GM23338 (cell line): ENCODE results near the gene KCNH4. TPM values are rescaled to one million over a fixed set of nuclear protein-coding genes. Genes with fewer than 3 reads are reported as not detected.

Experiments
- ATAC-seq: fragments of 200-7000 bp; cut with Tn5 transposase; 3 replicates; pipeline ENCODE4 v1.9.1; 2020
- DNase-seq: peaks from one replicate; pipeline ENCODE4 v3.0.0-alpha.2; 2015; ENCODE audit warnings: low spot score
- H2AFZ ChIP-seq: fragments of 200-600 bp; sonication (generic); 2 replicates; pipeline ENCODE4 v1.8.0; 2016; ENCODE audit warnings: antibody characterized with exemption, mild to moderate bottlenecking, moderate library complexity
- H3F3A ChIP-seq: fragments of 200-600 bp; sonication (generic); replicated peaks from 2 replicates; pipeline ENCODE4 v1.8.0; 2017; ENCODE audit warnings: antibody characterized with exemption, mixed run types, low read depth
- H3K27ac ChIP-seq: fragments of 200-600 bp; sonication (generic); 2 replicates; pipeline ENCODE4 v1.6.1; 2016; ENCODE audit warnings: low read depth
- H3K27me3 ChIP-seq: fragments of 200-600 bp; sonication (generic); 2 replicates; pipeline ENCODE4 v1.8.0; 2016; ENCODE audit warnings: mild to moderate bottlenecking, mixed run types, moderate library complexity; ENCODE audit not compliant: insufficient read depth
- H3K36me3 ChIP-seq: fragments of 200-600 bp; sonication (generic); 2 replicates; pipeline ENCODE4 v1.8.0; 2016; ENCODE audit warnings: mild to moderate bottlenecking; ENCODE audit not compliant: insufficient read depth
- H3K4me1 ChIP-seq: fragments of 200-600 bp; sonication (generic); 2 replicates; pipeline ENCODE4 v1.8.0; 2016; ENCODE audit warnings: mild to moderate bottlenecking, moderate library complexity; ENCODE audit not compliant: insufficient read depth
- H3K4me2 ChIP-seq: fragments of 200-600 bp; sonication (generic); 2 replicates; pipeline ENCODE4 v1.7.1; 2017; ENCODE audit warnings: mixed run types
- H3K4me3 ChIP-seq: fragments of 200-600 bp; sonication (generic); 2 replicates; pipeline ENCODE4 v1.6.1; 2016; ENCODE audit warnings: mixed run types
- H3K79me2 ChIP-seq: fragments of 200-600 bp; sonication (generic); replicated peaks from 2 replicates; pipeline ENCODE4 v1.8.0; 2017; ENCODE audit warnings: mild to moderate bottlenecking; ENCODE audit not compliant: insufficient read depth
- H3K9me2 ChIP-seq: fragments of 200-600 bp; sonication (generic); 2 replicates; pipeline ENCODE4 v1.8.0; 2017; ENCODE audit not compliant: insufficient read depth
- H4K20me1 ChIP-seq: fragments of 200-600 bp; sonication (generic); replicated peaks from 2 replicates; pipeline ENCODE4 v1.8.0; 2017; ENCODE audit warnings: mild to moderate bottlenecking; ENCODE audit not compliant: insufficient read depth
- H3K27ac Mint-ChIP-seq: 2 replicates; pipeline ENCODE4 v1.8.0; 2020; ENCODE audit warnings: inconsistent platforms, mild to moderate bottlenecking, moderate library complexity, mixed read lengths
- H3K27me3 Mint-ChIP-seq: 3 replicates; pipeline ENCODE4 v1.8.0; 2022; ENCODE audit warnings: low read depth, mild to moderate bottlenecking, moderate library complexity, mixed read lengths, inconsistent platforms; ENCODE audit not compliant: insufficient read depth, poor library complexity
- H3K36me3 Mint-ChIP-seq: 3 replicates; pipeline ENCODE4 v1.8.0; 2021; ENCODE audit warnings: low read depth, mild to moderate bottlenecking, inconsistent platforms, moderate library complexity, mixed read lengths
- H3K4me1 Mint-ChIP-seq: 3 replicates; pipeline ENCODE4 v1.8.0; 2020; ENCODE audit warnings: mild to moderate bottlenecking, inconsistent platforms, mixed read lengths
- H3K4me3 Mint-ChIP-seq: 3 replicates; pipeline ENCODE4 v1.8.0; 2021; ENCODE audit warnings: moderate library complexity, mild to moderate bottlenecking, inconsistent platforms, mixed read lengths
- H3K9me3 Mint-ChIP-seq: 3 replicates; pipeline ENCODE4 v1.8.0; 2020; ENCODE audit warnings: moderate library complexity, mild to moderate bottlenecking, inconsistent platforms, mixed read lengths
- CREB1 ChIP-seq: fragments of 250-450 bp; sonication (Bioruptor Pico); IDR thresholded peaks from 2 replicates; pipeline ENCODE4 v1.5.0; 2020; ENCODE audit warnings: low read depth, mild to moderate bottlenecking, moderate library complexity
- EZH2 ChIP-seq: fragments of 200-600 bp; sonication (generic); IDR thresholded peaks from one replicate; pipeline ENCODE4 v1.8.0; 2017; ENCODE audit warnings: antibody characterized with exemption, mild to moderate bottlenecking, low read depth; ENCODE audit not compliant: unreplicated experiment
- EZH2phosphoT487 ChIP-seq: fragments of 200-600 bp; sonication (generic); IDR thresholded peaks from one replicate; pipeline ENCODE4 v1.8.1; 2018; ENCODE audit warnings: antibody characterized with exemption; ENCODE audit not compliant: unreplicated experiment
- JUNB ChIP-seq: IDR thresholded peaks from one replicate; pipeline ENCODE4 v1.6.1; 2016; ENCODE audit warnings: antibody characterized with exemption; ENCODE audit not compliant: unreplicated experiment
- NANOG ChIP-seq: IDR thresholded peaks from 2 replicates; pipeline ENCODE4 v1.6.1; 2016; ENCODE audit warnings: antibody characterized with exemption, borderline replicate concordance
- POLR2AphosphoS5 ChIP-seq: IDR thresholded peaks from 2 replicates; pipeline ENCODE4 v1.6.1; 2016; ENCODE audit warnings: antibody characterized with exemption, low read depth
- STAT1 ChIP-seq: IDR thresholded peaks from one replicate; pipeline ENCODE4 v1.6.1; 2016; ENCODE audit warnings: antibody characterized with exemption; ENCODE audit not compliant: unreplicated experiment
- ZNF114 ChIP-seq: fragments of 250-450 bp; sonication (Bioruptor Pico); IDR thresholded peaks from 2 replicates; pipeline ENCODE4 v1.5.0; 2020; ENCODE audit warnings: mild to moderate bottlenecking, moderate library complexity
- ZNF331 ChIP-seq: fragments of 250-450 bp; sonication (Bioruptor Pico); IDR thresholded peaks from 2 replicates; pipeline ENCODE4 v1.5.0; 2020; ENCODE audit warnings: low read depth, mild to moderate bottlenecking, moderate library complexity
- polyA plus RNA-seq: library from polyadenylated mRNA; unstranded; fragments of >200 nt; fragmentation: Nextera tagmentation; extraction: Ambion mirVana; gene quantifications from 2 replicates; pipeline ENCODE4 v1.2.1, GENCODE V29; 2016
- total RNA-seq: library from RNA; depleted of rRNA; stranded (reverse); fragments of >200 nt; shearing (Covaris generic); gene quantifications from 2 replicates; pipeline ENCODE4 v1.2.3, GENCODE V29; 2014
- TF ChIP-seq, protein P1 (sequence below): fragments of 250-450 bp; sonication (Bioruptor Pico); IDR thresholded peaks from 2 replicates; pipeline ENCODE4 v1.5.0; 2020; ENCODE audit warnings: mild to moderate bottlenecking, moderate library complexity
- TF ChIP-seq, protein P2 (sequence below): IDR thresholded peaks from 2 replicates; pipeline ENCODE4 v1.6.1; 2016; ENCODE audit warnings: antibody characterized with exemption
- TF ChIP-seq, protein P3 (sequence below): IDR thresholded peaks from one replicate; pipeline ENCODE4 v1.6.1; 2018; ENCODE audit warnings: antibody characterized with exemption; ENCODE audit not compliant: unreplicated experiment
- TF ChIP-seq, protein P4 (sequence below), 2 experiments: fragments of 200-600 bp in 1 of 2; sonication (generic) in 1 of 2; conservative IDR thresholded peaks; 2 replicates each; pipeline versions ENCODE4 v1.5.1 to v1.6.1; 2016 to 2017; ENCODE audit warnings: antibody characterized with exemption in 2 of 2, low read depth in 2 of 2, mild to moderate bottlenecking in 2 of 2, moderate library complexity in 1 of 2

KCNH4 gene
- total and polyA plus RNA-seq, 2 experiments from 2014 or later: 0.08 to 0.49 TPM

DNA sequence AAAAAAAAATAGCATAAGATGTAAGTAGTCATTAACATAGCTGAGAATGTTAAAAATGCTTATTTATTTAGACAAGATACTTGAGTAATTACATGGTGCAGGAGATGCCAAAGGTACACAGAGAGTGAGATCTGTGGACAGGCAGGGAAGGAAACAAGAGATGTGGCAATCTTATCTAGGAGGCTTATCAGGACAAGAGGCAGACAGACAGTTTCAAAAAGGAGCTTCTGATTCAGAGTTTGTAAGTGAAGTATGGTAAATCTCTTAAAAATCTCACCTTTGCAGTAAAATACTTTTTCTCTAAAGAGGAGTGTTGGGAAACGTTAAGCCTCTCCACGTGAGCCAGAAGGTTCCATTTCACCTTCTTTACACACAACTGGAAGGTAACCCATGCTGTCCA lies 33.2 kb upstream of the KCNH4 start:
- H3K27ac ChIP-seq: no peak overlapping the region
- peaks cover 2% of the 10 kb centered on the region; the same call in 1 of the 2 replicates for H4K20me1 ChIP-seq
- no peaks in the 10 kb centered on the region for H3K27me3 ChIP-seq
- ATAC-seq: no peak
- Mint-ChIP-seq H3K27me3 (peaks cover 5% of the 10 kb centered on the region), H3K36me3 (peaks cover 45% of the 10 kb centered on the region), H3K27ac (no peak overlapping the region), H3K4me3 (no peak overlapping the region), H3K4me1 (no peaks in the 10 kb centered on the region), H3K9me3 (no peaks in the 10 kb centered on the region)
- no peak for DNase-seq
- no peaks in the 10 kb centered on the region for H3K79me2 ChIP-seq
- no peaks in the 10 kb centered on the region; the same call in 1 of the 2 replicates for H3F3A ChIP-seq
- H3K4me2 ChIP-seq: no peak overlapping the region
- H3K9me2 ChIP-seq: no peaks in the 10 kb centered on the region
- H3K36me3 ChIP-seq: peaks cover 21% of the 10 kb centered on the region
- TF ChIP-seq POLR2AphosphoS5: no peak
- TF ChIP-seq, protein P1, sequence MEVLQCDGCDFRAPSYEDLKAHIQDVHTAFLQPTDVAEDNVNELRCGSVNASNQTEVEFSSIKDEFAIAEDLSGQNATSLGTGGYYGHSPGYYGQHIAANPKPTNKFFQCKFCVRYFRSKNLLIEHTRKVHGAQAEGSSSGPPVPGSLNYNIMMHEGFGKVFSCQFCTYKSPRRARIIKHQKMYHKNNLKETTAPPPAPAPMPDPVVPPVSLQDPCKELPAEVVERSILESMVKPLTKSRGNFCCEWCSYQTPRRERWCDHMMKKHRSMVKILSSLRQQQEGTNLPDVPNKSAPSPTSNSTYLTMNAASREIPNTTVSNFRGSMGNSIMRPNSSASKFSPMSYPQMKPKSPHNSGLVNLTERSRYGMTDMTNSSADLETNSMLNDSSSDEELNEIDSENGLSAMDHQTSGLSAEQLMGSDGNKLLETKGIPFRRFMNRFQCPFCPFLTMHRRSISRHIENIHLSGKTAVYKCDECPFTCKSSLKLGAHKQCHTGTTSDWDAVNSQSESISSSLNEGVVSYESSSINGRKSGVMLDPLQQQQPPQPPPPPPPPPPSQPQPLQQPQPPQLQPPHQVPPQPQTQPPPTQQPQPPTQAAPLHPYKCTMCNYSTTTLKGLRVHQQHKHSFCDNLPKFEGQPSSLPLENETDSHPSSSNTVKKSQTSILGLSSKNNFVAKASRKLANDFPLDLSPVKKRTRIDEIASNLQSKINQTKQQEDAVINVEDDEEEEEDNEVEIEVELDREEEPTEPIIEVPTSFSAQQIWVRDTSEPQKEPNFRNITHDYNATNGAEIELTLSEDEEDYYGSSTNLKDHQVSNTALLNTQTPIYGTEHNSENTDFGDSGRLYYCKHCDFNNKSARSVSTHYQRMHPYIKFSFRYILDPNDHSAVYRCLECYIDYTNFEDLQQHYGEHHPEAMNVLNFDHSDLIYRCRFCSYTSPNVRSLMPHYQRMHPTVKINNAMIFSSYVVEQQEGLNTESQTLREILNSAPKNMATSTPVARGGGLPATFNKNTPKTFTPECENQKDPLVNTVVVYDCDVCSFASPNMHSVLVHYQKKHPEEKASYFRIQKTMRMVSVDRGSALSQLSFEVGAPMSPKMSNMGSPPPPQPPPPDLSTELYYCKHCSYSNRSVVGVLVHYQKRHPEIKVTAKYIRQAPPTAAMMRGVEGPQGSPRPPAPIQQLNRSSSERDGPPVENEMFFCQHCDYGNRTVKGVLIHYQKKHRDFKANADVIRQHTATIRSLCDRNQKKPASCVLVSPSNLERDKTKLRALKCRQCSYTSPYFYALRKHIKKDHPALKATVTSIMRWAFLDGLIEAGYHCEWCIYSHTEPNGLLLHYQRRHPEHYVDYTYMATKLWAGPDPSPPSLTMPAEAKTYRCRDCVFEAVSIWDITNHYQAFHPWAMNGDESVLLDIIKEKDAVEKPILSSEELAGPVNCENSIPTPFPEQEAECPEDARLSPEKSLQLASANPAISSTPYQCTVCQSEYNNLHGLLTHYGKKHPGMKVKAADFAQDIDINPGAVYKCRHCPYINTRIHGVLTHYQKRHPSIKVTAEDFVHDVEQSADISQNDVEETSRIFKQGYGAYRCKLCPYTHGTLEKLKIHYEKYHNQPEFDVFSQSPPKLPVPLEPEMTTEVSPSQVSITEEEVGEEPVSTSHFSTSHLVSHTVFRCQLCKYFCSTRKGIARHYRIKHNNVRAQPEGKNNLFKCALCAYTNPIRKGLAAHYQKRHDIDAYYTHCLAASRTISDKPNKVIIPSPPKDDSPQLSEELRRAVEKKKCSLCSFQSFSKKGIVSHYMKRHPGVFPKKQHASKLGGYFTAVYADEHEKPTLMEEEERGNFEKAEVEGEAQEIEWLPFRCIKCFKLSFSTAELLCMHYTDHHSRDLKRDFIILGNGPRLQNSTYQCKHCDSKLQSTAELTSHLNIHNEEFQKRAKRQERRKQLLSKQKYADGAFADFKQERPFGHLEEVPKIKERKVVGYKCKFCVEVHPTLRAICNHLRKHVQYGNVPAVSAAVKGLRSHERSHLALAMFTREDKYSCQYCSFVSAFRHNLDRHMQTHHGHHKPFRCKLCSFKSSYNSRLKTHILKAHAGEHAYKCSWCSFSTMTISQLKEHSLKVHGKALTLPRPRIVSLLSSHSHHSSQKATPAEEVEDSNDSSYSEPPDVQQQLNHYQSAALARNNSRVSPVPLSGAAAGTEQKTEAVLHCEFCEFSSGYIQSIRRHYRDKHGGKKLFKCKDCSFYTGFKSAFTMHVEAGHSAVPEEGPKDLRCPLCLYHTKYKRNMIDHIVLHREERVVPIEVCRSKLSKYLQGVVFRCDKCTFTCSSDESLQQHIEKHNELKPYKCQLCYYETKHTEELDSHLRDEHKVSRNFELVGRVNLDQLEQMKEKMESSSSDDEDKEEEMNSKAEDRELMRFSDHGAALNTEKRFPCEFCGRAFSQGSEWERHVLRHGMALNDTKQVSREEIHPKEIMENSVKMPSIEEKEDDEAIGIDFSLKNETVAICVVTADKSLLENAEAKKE: no peak
- TF ChIP-seq JUNB: no peak
- no peak for TF ChIP-seq STAT1
- no peak for TF ChIP-seq ZNF331 (CRISPR knock-in tag)
- TF ChIP-seq CREB1 (CRISPR knock-in tag): no peak
- no peak for TF ChIP-seq ZNF114 (CRISPR knock-in tag)
- TF ChIP-seq, protein P2, sequence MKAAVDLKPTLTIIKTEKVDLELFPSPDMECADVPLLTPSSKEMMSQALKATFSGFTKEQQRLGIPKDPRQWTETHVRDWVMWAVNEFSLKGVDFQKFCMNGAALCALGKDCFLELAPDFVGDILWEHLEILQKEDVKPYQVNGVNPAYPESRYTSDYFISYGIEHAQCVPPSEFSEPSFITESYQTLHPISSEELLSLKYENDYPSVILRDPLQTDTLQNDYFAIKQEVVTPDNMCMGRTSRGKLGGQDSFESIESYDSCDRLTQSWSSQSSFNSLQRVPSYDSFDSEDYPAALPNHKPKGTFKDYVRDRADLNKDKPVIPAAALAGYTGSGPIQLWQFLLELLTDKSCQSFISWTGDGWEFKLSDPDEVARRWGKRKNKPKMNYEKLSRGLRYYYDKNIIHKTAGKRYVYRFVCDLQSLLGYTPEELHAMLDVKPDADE: no peak
- no peak for TF ChIP-seq EZH2phosphoT487
- TF ChIP-seq, protein P3, sequence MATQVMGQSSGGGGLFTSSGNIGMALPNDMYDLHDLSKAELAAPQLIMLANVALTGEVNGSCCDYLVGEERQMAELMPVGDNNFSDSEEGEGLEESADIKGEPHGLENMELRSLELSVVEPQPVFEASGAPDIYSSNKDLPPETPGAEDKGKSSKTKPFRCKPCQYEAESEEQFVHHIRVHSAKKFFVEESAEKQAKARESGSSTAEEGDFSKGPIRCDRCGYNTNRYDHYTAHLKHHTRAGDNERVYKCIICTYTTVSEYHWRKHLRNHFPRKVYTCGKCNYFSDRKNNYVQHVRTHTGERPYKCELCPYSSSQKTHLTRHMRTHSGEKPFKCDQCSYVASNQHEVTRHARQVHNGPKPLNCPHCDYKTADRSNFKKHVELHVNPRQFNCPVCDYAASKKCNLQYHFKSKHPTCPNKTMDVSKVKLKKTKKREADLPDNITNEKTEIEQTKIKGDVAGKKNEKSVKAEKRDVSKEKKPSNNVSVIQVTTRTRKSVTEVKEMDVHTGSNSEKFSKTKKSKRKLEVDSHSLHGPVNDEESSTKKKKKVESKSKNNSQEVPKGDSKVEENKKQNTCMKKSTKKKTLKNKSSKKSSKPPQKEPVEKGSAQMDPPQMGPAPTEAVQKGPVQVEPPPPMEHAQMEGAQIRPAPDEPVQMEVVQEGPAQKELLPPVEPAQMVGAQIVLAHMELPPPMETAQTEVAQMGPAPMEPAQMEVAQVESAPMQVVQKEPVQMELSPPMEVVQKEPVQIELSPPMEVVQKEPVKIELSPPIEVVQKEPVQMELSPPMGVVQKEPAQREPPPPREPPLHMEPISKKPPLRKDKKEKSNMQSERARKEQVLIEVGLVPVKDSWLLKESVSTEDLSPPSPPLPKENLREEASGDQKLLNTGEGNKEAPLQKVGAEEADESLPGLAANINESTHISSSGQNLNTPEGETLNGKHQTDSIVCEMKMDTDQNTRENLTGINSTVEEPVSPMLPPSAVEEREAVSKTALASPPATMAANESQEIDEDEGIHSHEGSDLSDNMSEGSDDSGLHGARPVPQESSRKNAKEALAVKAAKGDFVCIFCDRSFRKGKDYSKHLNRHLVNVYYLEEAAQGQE: no peak
- TF ChIP-seq EZH2: no peak
- TF ChIP-seq NANOG: no peak
- TF ChIP-seq, protein P4, sequence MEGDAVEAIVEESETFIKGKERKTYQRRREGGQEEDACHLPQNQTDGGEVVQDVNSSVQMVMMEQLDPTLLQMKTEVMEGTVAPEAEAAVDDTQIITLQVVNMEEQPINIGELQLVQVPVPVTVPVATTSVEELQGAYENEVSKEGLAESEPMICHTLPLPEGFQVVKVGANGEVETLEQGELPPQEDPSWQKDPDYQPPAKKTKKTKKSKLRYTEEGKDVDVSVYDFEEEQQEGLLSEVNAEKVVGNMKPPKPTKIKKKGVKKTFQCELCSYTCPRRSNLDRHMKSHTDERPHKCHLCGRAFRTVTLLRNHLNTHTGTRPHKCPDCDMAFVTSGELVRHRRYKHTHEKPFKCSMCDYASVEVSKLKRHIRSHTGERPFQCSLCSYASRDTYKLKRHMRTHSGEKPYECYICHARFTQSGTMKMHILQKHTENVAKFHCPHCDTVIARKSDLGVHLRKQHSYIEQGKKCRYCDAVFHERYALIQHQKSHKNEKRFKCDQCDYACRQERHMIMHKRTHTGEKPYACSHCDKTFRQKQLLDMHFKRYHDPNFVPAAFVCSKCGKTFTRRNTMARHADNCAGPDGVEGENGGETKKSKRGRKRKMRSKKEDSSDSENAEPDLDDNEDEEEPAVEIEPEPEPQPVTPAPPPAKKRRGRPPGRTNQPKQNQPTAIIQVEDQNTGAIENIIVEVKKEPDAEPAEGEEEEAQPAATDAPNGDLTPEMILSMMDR (conservative IDR thresholded peaks at IDR 0.05; ENCODE audit: low read depth in 2 of 2): no peak
- no peak overlapping the region for H3K4me3 ChIP-seq
- H3K4me1 ChIP-seq: no peaks in the 10 kb centered on the region
- no peak overlapping the region for H2AFZ ChIP-seq
